Subcutaneous abdominal adipose tissue (tissue), 5 donors: ENCODE results near the gene CLASP1.
"Not testable (repeated sequence)": the region's sequence is repeated elsewhere in the genome, so short reads cannot be mapped to it uniquely, and the experiment has no call there.

Source experiments
- H3K27ac ChIP-seq: one replicate; pipeline ENCODE4 v1.7.0; 2013; ENCODE audit warnings: low read depth, mild to moderate bottlenecking, inconsistent platforms, low read length, moderate library complexity
- H3K27me3 ChIP-seq, 5 donors: one replicate each; pipeline ENCODE4 v1.7.0; 2013; ENCODE audit warnings: low read length in 5 of 5, inconsistent platforms in 1 of 5; ENCODE audit not compliant: control insufficient read depth in 5 of 5, insufficient read depth in 4 of 5
- H3K36me3 ChIP-seq, 5 donors: one replicate each; pipeline ENCODE4 v1.7.0; 2013; ENCODE audit warnings: low read length in 5 of 5; ENCODE audit not compliant: control insufficient read depth in 5 of 5, insufficient read depth in 5 of 5
- H3K4me1 ChIP-seq, 5 donors: one replicate each; pipeline ENCODE4 v1.7.0; 2013; ENCODE audit warnings: low read length in 5 of 5, mild to moderate bottlenecking in 3 of 5, moderate library complexity in 1 of 5; ENCODE audit not compliant: control insufficient read depth in 5 of 5, insufficient read depth in 5 of 5
- H3K4me3 ChIP-seq, 5 donors: one replicate each; pipeline ENCODE4 v1.7.0; 2013; ENCODE audit warnings: low read length in 5 of 5, low read depth in 1 of 5
- H3K9ac ChIP-seq, 5 donors: one replicate each; pipeline ENCODE4 v1.7.0; 2013; ENCODE audit warnings: low read length in 5 of 5, mild to moderate bottlenecking in 4 of 5, moderate library complexity in 3 of 5
- H3K9me3 ChIP-seq, 5 donors: one replicate each; pipeline ENCODE4 v1.7.0; 2013; ENCODE audit warnings: low read length in 5 of 5; ENCODE audit not compliant: control insufficient read depth in 5 of 5
- donor health status: healthy.
- donor health status: healthy.
- donor health status: healthy.
- donor health status: healthy.
- donor health status: healthy.

Gene CLASP1

GRCh38 chr2:121664086-121664485, 14.8 kb upstream of the CLASP1 start:
- Histone ChIP-seq H3K4me1 (no peaks in the 10 kb centered on the region), H3K27ac (no peak overlapping the region), H3K4me3 (no peak overlapping the region), H3K9me3 (no peaks in the 10 kb centered on the region), H3K27me3 (no peaks in the 10 kb centered on the region), H3K36me3 (peaks cover 0 to under 1% (median 0%) of the 10 kb centered on the region in 5 donors), H3K9ac (no peak overlapping the region)

GRCh38 chr2:121663434-121663833, 14.2 kb upstream of the CLASP1 start:
- peaks cover 0 to 4% (median 0%) of the 10 kb centered on the region in 5 donors for H3K36me3 ChIP-seq
- H3K9me3 ChIP-seq, result no peaks in the 10 kb centered on the region
- no peak overlapping the region for H3K9ac ChIP-seq
- H3K4me1 ChIP-seq, result no peaks in the 10 kb centered on the region
- no peak overlapping the region for H3K27ac ChIP-seq
- no peaks in the 10 kb centered on the region for H3K27me3 ChIP-seq
- no peak overlapping the region for H3K4me3 ChIP-seq

GRCh38 chr2:121662656-121663055, 13.4 kb upstream of the CLASP1 start:
- Histone ChIP-seq H3K4me1 (no peaks in the 10 kb centered on the region), H3K27ac (no peak overlapping the region), H3K36me3 (peaks cover 0 to 4% (median 0%) of the 10 kb centered on the region in 5 donors), H3K9me3 (no peaks in the 10 kb centered on the region), H3K9ac (no peak overlapping the region), H3K27me3 (no peaks in the 10 kb centered on the region), H3K4me3 (no peak overlapping the region)

GRCh38 chr2:121659933-121660332, 10.7 kb upstream of the CLASP1 start:
- H3K36me3 ChIP-seq, result peaks cover 0 to 4% (median 0%) of the 10 kb centered on the region in 5 donors
- no peaks in the 10 kb centered on the region for H3K4me1 ChIP-seq
- H3K9ac ChIP-seq, result no peak overlapping the region
- no peaks in the 10 kb centered on the region for H3K27me3 ChIP-seq
- no peaks in the 10 kb centered on the region for H3K9me3 ChIP-seq
- no peak overlapping the region for H3K27ac ChIP-seq
- no peak overlapping the region for H3K4me3 ChIP-seq

GRCh38 chr2:121658393-121658792, 9.1 kb upstream of the CLASP1 start:
- not testable (repeated sequence) for H3K9me3 ChIP-seq, H3K4me3 ChIP-seq, H3K4me1 ChIP-seq, H3K27ac ChIP-seq, H3K27me3 ChIP-seq, H3K36me3 ChIP-seq, H3K9ac ChIP-seq

GRCh38 chr2:121653035-121653434, 3.8 kb upstream of the CLASP1 start:
- Histone ChIP-seq H3K27me3 (no peaks in the 10 kb centered on the region), H3K36me3 (peaks cover 0 to 4% (median 0%) of the 10 kb centered on the region in 5 donors), H3K4me1 (peaks cover 0 to 23% (median 16%) of the 10 kb centered on the region in 5 donors), H3K27ac (no peak overlapping the region), H3K9ac (no peak overlapping the region), H3K4me3 (no peak overlapping the region), H3K9me3 (no peaks in the 10 kb centered on the region)

- Histone ChIP-seq H3K9ac (peak overlapping the region; percentile 85 to 99 (median 95)), H3K9me3 (no peaks in the 10 kb centered on the region), H3K27me3 (no peaks in the 10 kb centered on the region), H3K4me1 (peaks cover 0 to 37% (median 28%) of the 10 kb centered on the region in 5 donors), H3K4me3 (peak overlapping the region; percentile 77 to 96 (median 93)), H3K27ac (peak overlapping the region; percentile 94), H3K36me3 (peaks cover 0 to 4% (median 0%) of the 10 kb centered on the region in 5 donors)
Measured at GRCh38 chr2:121650315-121650930, 1.2 kb upstream of the CLASP1 start.

DNA sequence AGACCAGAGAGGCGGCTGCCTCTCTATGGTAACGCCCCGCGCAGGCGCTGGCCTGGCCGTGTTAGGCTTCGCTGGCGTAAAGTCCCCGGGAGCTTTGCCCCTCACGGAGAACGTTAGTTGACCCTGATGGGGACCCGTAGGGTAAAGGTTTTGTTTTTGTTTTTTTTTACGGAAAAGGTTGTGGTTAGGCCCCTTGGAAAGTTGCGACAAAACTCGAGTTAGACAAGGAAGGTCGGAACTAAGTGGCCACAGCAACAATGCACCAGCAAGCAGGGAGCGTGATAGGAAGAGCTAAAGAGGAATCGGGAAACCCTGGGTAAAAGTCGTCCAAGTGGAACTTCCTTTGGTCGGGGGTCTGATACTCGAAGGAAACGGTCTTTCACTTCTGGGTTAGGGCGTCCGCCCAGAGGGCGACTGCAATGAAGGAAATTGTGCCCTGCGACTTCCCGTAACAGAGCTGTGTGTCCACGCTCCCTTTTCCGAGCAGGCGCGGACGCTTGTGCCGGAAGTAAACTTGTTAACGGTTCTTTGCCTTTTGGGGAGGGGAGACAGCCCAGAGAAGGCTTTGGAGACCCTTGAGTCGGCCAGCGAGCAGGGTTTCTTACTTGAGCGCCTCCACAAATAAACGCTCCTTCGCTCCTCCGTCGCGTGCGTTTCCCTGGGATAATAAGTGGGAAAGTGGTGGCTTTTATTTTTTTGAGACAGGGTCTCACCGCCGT, 493 bp upstream of the CLASP1 start:
- peaks cover 0 to 43% (median 31%) of the 10 kb centered on the region in 5 donors for H3K4me1 ChIP-seq
- peak overlapping the region; percentile 85 to 99 (median 95) for H3K9ac ChIP-seq
- H3K27ac ChIP-seq, result peak overlapping the region; percentile 94
- H3K4me3 ChIP-seq, result peak overlapping the region; percentile 77 to 96 (median 93)
- H3K36me3 ChIP-seq, result peaks cover 0 to 4% (median 0%) of the 10 kb centered on the region in 5 donors
- H3K27me3 ChIP-seq, result no peaks in the 10 kb centered on the region
- H3K9me3 ChIP-seq, result no peaks in the 10 kb centered on the region

- Histone ChIP-seq H3K4me1 (peaks cover 0 to 44% (median 31%) of the 10 kb centered on the region in 5 donors), H3K9me3 (no peaks in the 10 kb centered on the region), H3K36me3 (peaks cover 0 to 4% (median 0%) of the 10 kb centered on the region in 5 donors), H3K9ac (peak overlapping the region; percentile 73 to 99 (median 94)), H3K27ac (peak overlapping the region; percentile 94), H3K4me3 (peak overlapping the region; percentile 77 to 96 (median 92)), H3K27me3 (no peaks in the 10 kb centered on the region)
Measured at GRCh38 chr2:121648206-121649148, 785 bp downstream of the CLASP1 start.
